ENCODE results near the gene DYNC2H1. TPM values are rescaled to one million over a fixed set of nuclear protein-coding genes. Genes with fewer than 3 reads are reported as not detected.

DYNC2H1 gene
- total and polyA plus RNA-seq, 12 donors, result 2.2 to 5.9 (median 3.9) TPM

GRCh38 chr11:103525069-103525468 is 415.8 kb downstream of the DYNC2H1 start:
- H3K27me3 ChIP-seq, result no peaks in the 10 kb centered on the region
- ATAC-seq (no peak), DNase-seq (no peak)
- no peak for TF ChIP-seq CTCF (IDR thresholded peaks at IDR 0.05)
- H3K9me3 ChIP-seq, result no peaks in the 10 kb centered on the region
- no peaks in the 10 kb centered on the region for H3K36me3 ChIP-seq
- H3K27ac ChIP-seq, result no peak overlapping the region
- intact Hi-C loops (cut with DNase I), result no loop called here
- peaks cover 0 to 5% (median 0%) of the 10 kb centered on the region in 9 donors for H3K4me1 ChIP-seq
- WGBS, 2 donors, result 72 to 78% methylated on average over 2 of the region's 2 CpGs
- no peak overlapping the region for H3K4me3 ChIP-seq

GRCh38 chr11:103528046-103528445 is 418.8 kb downstream of the DYNC2H1 start:
- Histone ChIP-seq H3K4me3 (no peak overlapping the region), H3K27ac (no peak overlapping the region), H3K9me3 (no peaks in the 10 kb centered on the region), H3K36me3 (no peaks in the 10 kb centered on the region), H3K4me1 (peaks cover 0 to 5% (median 0%) of the 10 kb centered on the region in 9 donors), H3K27me3 (no peaks in the 10 kb centered on the region)
- TF ChIP-seq CTCF (IDR thresholded peaks at IDR 0.05), result no peak
- intact Hi-C loops (cut with DNase I), result no loop called here
- DNase-seq (no peak), ATAC-seq (no peak)
- WGBS, 2 donors, result 62% methylated on average over 3 of the region's 3 CpGs

- WGBS, 2 donors, result 46 to 59% methylated on average over 2 of the region's 2 CpGs
- ATAC-seq (no peak), DNase-seq (no peak)
Measured at GRCh38 chr11:103528596-103528995, 419.4 kb downstream of the DYNC2H1 start.

GRCh38 chr11:103529181-103529684 is 420.0 kb downstream of the DYNC2H1 start:
- peak in 6 of 8 donors; percentile 58 to 88 (median 72) for ATAC-seq
- DNase-seq, result no peak
- H3K4me1 ChIP-seq, result peaks cover 0 to 5% (median 0%) of the 10 kb centered on the region in 9 donors
- no peak overlapping the region for H3K4me3 ChIP-seq
- H3K9me3 ChIP-seq, result no peaks in the 10 kb centered on the region
- no peaks in the 10 kb centered on the region for H3K27me3 ChIP-seq
- intact Hi-C loops (cut with DNase I), result no loop called here
- no peaks in the 10 kb centered on the region for H3K36me3 ChIP-seq
- TF ChIP-seq CTCF (IDR thresholded peaks at IDR 0.05), result no peak
- no peak overlapping the region for H3K27ac ChIP-seq
- WGBS, 2 donors, result 51 to 54% methylated on average over 4 of the region's 4 CpGs

More at GRCh38 chr11:103528596-103528995, 419.4 kb downstream of the DYNC2H1 start:
- H3K4me1 ChIP-seq, result peaks cover 0 to 5% (median 0%) of the 10 kb centered on the region in 9 donors
- no peaks in the 10 kb centered on the region for H3K36me3 ChIP-seq
- intact Hi-C loops (cut with DNase I), result no loop called here
- H3K9me3 ChIP-seq, result no peaks in the 10 kb centered on the region
- no peak for TF ChIP-seq CTCF (IDR thresholded peaks at IDR 0.05)
- no peaks in the 10 kb centered on the region for H3K27me3 ChIP-seq
- no peak overlapping the region for H3K27ac ChIP-seq
- no peak overlapping the region for H3K4me3 ChIP-seq

Other genes with a start within 250 kb of the DYNC2H1 start
- gene MMP12, start 234.4 kb upstream of the DYNC2H1 start, total RNA-seq, result under 1 TPM in 1 of 10 donors, not detected in 9; 0.30 TPM
- not detected for gene MMP12, start 234.4 kb upstream of the DYNC2H1 start, polyA plus RNA-seq
- not detected for gene MMP13, start 153.7 kb upstream of the DYNC2H1 start, total RNA-seq
- not detected for gene MMP13, start 153.7 kb upstream of the DYNC2H1 start, polyA plus RNA-seq
- gene DCUN1D5, start 17.3 kb upstream of the DYNC2H1 start, total RNA-seq, result 10 to 100 TPM; 18.7 to 32.6 (median 21.9) TPM
- gene DCUN1D5, start 17.3 kb upstream of the DYNC2H1 start, polyA plus RNA-seq, result 10 to 100 TPM in 1 of 2 donors, 1 to 10 TPM in 1; 8.8 to 36.7 TPM

Measured in heart right ventricle (tissue), 16 donors.